ENCODE results near the gene SELE. TPM values are rescaled to one million over a fixed set of nuclear protein-coding genes. Genes with fewer than 3 reads are reported as not detected.

The SELE gene
- total and polyA plus RNA-seq, 2 of the 8 experiments (the other 6 are each of a cell fraction or from before 2014, with no cell fraction given), result not detected

- Histone ChIP-seq H3K9me3 (ENCODE audit: insufficient read depth in 2 of 2, low read depth in 1 of 2, low read length in 1 of 2) (peaks cover 3 to 4% of the 10 kb centered on the region in 2 experiments; a peak in 2 of 4 replicates), H3K4me2 (ENCODE audit: insufficient read depth in 1 of 2, low read depth in 2 of 2, low read length in 2 of 2) (no peak overlapping the region), H2BK20ac (ENCODE audit: low read length) (no peak overlapping the region), H3K79me2 (ENCODE audit: control insufficient read depth in 1 of 2, insufficient read depth in 2 of 2, low read length in 2 of 2) (no peaks in the 10 kb centered on the region), H3K4me3 (ENCODE audit: extremely low read depth in 1 of 4, insufficient read depth in 2 of 4, low read depth in 3 of 4, low read length in 4 of 4) (no peak overlapping the region), H3K27ac (ENCODE audit: low read depth, low read length) (no peak overlapping the region), H3K79me1 (ENCODE audit: low read depth, low read length) (no peaks in the 10 kb centered on the region), H4K5ac (ENCODE audit: insufficient read length, low read depth, low read length) (no peak overlapping the region), H3K36me3 (ENCODE audit: control insufficient read depth in 2 of 4, insufficient read depth in 4 of 4, low read length in 3 of 4) (peaks cover 0 to 5% (median 0%) of the 10 kb centered on the region in 4 experiments; a peak in 1 of 8 replicates), H3K4me1 (replicated peaks in 1 of 4; ENCODE audit: control insufficient read depth in 3 of 4, insufficient read depth in 4 of 4, low read length in 3 of 4) (peaks cover 0 to 4% (median 2%) of the 10 kb centered on the region in 4 experiments; a peak in 1 of 7 replicates), H3K23me2 (ENCODE audit: low read depth, low read length) (no peaks in the 10 kb centered on the region), H3K18ac (ENCODE audit: extremely low read depth, low read length) (no peak overlapping the region), H4K8ac (ENCODE audit: extremely low read depth, insufficient read depth, low read length) (no peak overlapping the region), H3K9ac (replicated peaks in 1 of 4; ENCODE audit: extremely low read depth in 1 of 4, low read depth in 3 of 4, low read length in 3 of 4) (no peak overlapping the region), H2BK5ac (ENCODE audit: low read depth, low read length) (no peak overlapping the region), H2AK5ac (ENCODE audit: low read depth, low read length) (no peak overlapping the region), H4K20me1 (replicated peaks in 1 of 2; ENCODE audit: control insufficient read depth in 1 of 2, insufficient read depth in 2 of 2, low read length in 2 of 2) (no peaks in the 10 kb centered on the region), H4K91ac (replicated peaks; ENCODE audit: insufficient read length, low read length) (no peak overlapping the region), H2BK15ac (ENCODE audit: low read length) (no peak overlapping the region), H3K23ac (ENCODE audit: insufficient read length) (no peak overlapping the region), H2BK120ac (replicated peaks; ENCODE audit: low read depth, low read length) (no peak overlapping the region), H2AFZ (ENCODE audit: low read length) (no peak overlapping the region), H2BK12ac (ENCODE audit: low read depth, low read length) (no peak overlapping the region), H3K4ac (replicated peaks; ENCODE audit: insufficient read length, low read depth, low read length) (no peak overlapping the region), H3K14ac (ENCODE audit: insufficient read length) (no peak overlapping the region), H3K27me3 (replicated peaks in 1 of 4; ENCODE audit: control insufficient read depth in 3 of 4, extremely low read depth in 1 of 4, insufficient read depth in 3 of 4, low read length in 3 of 4) (peaks cover 39 to 60% (median 48%) of the 10 kb centered on the region in 4 experiments), H3K56ac (replicated peaks; ENCODE audit: insufficient read length, low read depth, low read length) (no peak overlapping the region)
- ChIA-PET POLR2A (ENCODE audit: partially characterized antibody) (no interaction called here), CTCF (ENCODE audit: partially characterized antibody) (interaction anchor here (1.9 kb wide), 1 partner anchor 78 kb away, joined by 6 read pairs; no protein-coding TSS in a partner anchor)
- no peak for TF ChIP-seq TAF1 (IDR thresholded peaks at IDR 0.05; ENCODE audit: low read depth, low read length)
- no peak for TF ChIP-seq SIRT6 (IDR thresholded peaks at IDR 0.05; ENCODE audit: low read length)
- TF ChIP-seq ATF3 (IDR thresholded peaks at IDR 0.05; ENCODE audit: insufficient read depth, low read depth, low read length), result no peak
- no peak for TF ChIP-seq RFX5 (IDR thresholded peaks at IDR 0.05; ENCODE audit: borderline replicate concordance, low read depth, low read length)
- TF ChIP-seq SIX5 (IDR thresholded peaks at IDR 0.05; ENCODE audit: low read depth, low read length), result no peak
- TF ChIP-seq CTBP2 (IDR thresholded peaks at IDR 0.05; ENCODE audit: borderline replicate concordance, insufficient read depth, insufficient read length, low read length), result no peak
- no peak for TF ChIP-seq BACH1 (IDR thresholded peaks at IDR 0.05; ENCODE audit: low read length)
- DNase-seq (ENCODE audit: low read depth in 1 of 2, low spot score in 2 of 2) (no peak), FAIRE-seq (no peak)
- 74% methylated on average over 3 of the region's 3 CpGs; no CpG with 5 or more reads in 1 of the 2 experiments for WGBS, 2 experiments (ENCODE audit: extremely low coverage in 1 of 2, insufficient coverage in 1 of 2, insufficient read length in 1 of 2, insufficient replicate concordance in 2 of 2, low coverage in 1 of 2, low lambda C conversion rate in 2 of 2, missing lambda C conversion rate in 1 of 2)
Measured at GRCh38 chr1:169679692-169680091, 54.2 kb downstream of the SELE start.
